BJ (cell line): ENCODE results near the gene DBN1. TPM values are rescaled to one million over a fixed set of nuclear protein-coding genes. Genes with fewer than 3 reads are reported as not detected.

Source experiments
- CTCF ChIA-PET: fragments of 350-600 bp; formaldehyde crosslinking; extraction: SDS; loops from one replicate; lab custom pipeline; 2021; ENCODE audit warnings: antibody characterized with exemption, inconsistent platforms; lab: Yijun Ruan, JAX
- POLR2A ChIA-PET: fragments of 300-600 bp; sonication (Branson Sonifier 250); formaldehyde crosslinking; extraction: SDS; loops from one replicate; lab custom pipeline; 2021; ENCODE audit warnings: antibody characterized with exemption; lab: Charles Lee
- DNase-seq: peaks from one replicate; pipeline ENCODE4 v3.0.0-alpha.2; 2011; ENCODE audit warnings: low read depth
- H3K27me3 ChIP-seq: 2 replicates; pipeline ENCODE4 v1.6.0; 2011; ENCODE audit warnings: low read length; ENCODE audit not compliant: control insufficient read depth, insufficient read depth
- H3K36me3 ChIP-seq: 2 replicates; pipeline ENCODE4 v1.5.1; 2011; ENCODE audit warnings: low read length; ENCODE audit not compliant: control insufficient read depth, insufficient read depth
- H3K4me3 ChIP-seq: 2 replicates; pipeline ENCODE4 v1.5.1; 2011; ENCODE audit warnings: low read depth, mild to moderate bottlenecking, control low read depth, low read length
- CTCF ChIP-seq: IDR thresholded peaks from 2 replicates; pipeline ENCODE4 v1.5.1; 2011; ENCODE audit warnings: low read depth, mild to moderate bottlenecking, control low read depth, inconsistent platforms, low read length, moderate library complexity; ENCODE audit not compliant: insufficient read depth
- polyA plus RNA-seq: library from polyadenylated mRNA; depleted of rRNA; stranded (reverse); fragments of >200 nt; gene quantifications from 2 replicates; pipeline ENCODE4 v1.2.3, GENCODE V29; 2011

The DBN1 gene
- polyA plus RNA-seq, 1 experiment, result 176 TPM

DNA sequence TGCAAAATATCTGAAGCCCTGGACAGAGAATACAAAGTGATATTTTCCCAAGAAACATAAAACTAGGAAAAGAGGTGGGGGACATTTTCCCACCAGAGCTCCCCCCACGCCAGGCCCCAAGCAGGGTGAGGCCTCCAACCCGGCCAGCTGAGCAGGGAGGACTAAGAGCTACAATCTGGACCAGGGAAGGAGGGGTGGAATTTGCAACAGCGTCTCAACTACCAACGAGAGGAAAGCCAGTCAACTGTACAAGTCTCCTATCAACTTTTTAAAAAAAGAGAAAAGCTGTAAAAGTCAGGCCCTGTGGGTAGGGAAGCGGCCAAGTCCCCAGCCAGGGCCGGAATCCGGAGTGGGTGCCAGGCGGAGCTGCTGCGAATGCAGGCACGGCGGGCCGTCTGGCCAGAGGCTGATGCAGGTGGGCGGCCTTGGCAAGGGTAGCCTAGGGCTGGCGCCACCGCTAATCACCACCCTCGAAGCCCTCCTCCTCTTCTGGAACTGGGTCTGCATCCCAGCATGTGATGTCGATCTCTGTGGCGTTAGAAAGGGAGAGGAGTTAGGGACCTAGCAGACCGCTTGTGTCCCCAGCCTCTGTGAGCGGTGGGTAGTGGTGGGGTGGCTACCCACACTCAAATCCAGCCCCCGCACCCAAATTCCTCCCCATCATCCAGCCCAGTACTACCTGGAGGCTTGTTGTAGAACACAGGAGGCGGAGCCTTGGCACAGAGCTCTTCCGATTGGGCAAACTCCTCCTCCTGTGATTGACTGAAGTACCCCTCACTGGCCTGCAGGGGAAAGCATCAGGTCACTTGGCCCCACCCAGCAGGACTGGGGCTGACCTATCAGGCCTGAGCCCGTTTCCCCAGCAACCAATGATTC, 16.2 kb downstream of the DBN1 start:
- H3K4me3 ChIP-seq, result no peak overlapping the region
- peak; percentile 87 for DNase-seq
- no peaks in the 10 kb centered on the region for H3K27me3 ChIP-seq
- ChIA-PET POLR2A (interaction anchor here (0.5 to 0.8 kb wide), 2 partner anchors 38 to 40 kb away, joined by 3 to 8 read pairs; no protein-coding TSS in a partner anchor), CTCF (interaction anchor here (0.5 to 18.6 kb wide), 24 partner anchors 9 to 343 kb away, joined by 3 to 352 read pairs (median 4); partner anchors contain the start of genes F12, PDLIM7 and PFN3)
- TF ChIP-seq CTCF, result peak; percentile 74
- peaks cover 33% of the 10 kb centered on the region for H3K36me3 ChIP-seq

DNA sequence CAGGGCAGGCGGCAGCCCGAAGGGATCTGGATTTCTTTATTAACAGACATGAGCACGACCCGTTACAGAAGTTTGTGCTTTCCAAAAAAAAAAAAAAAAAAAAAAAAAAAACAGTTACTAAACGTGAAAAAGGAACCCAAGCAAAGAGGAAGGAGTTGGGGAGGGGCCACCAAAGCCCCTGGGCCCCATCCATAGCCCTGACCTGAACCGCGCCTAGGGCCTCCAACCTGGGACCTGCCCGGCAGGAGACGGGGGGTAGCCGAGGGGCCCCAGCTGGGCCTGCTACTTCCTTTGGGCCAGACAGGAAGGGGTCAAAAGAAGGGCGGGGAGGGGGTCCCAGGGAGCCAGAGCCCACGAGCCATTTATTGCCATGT, 16.9 kb downstream of the DBN1 start:
- ChIA-PET CTCF (interaction anchor here (0.5 to 18.6 kb wide), 18 partner anchors 9 to 342 kb away, joined by 3 to 352 read pairs (median 4); partner anchors contain the start of genes F12, PDLIM7 and PFN3), POLR2A (no interaction called here)
- no peak for DNase-seq
- H3K27me3 ChIP-seq, result no peaks in the 10 kb centered on the region
- peaks cover 31% of the 10 kb centered on the region for H3K36me3 ChIP-seq
- no peak for TF ChIP-seq CTCF
- H3K4me3 ChIP-seq, result no peak overlapping the region

- POLR2A ChIA-PET, result no interaction called here
- CTCF ChIA-PET, result interaction anchor here (0.5 to 18.6 kb wide), 30 partner anchors 9 to 342 kb away, joined by 3 to 352 read pairs (median 6); partner anchors contain the start of genes DBN1, F12, LMAN2 and MXD3
Measured at GRCh38 chr5:177455661-177456590, 17.5 kb downstream of the DBN1 start.

DNA sequence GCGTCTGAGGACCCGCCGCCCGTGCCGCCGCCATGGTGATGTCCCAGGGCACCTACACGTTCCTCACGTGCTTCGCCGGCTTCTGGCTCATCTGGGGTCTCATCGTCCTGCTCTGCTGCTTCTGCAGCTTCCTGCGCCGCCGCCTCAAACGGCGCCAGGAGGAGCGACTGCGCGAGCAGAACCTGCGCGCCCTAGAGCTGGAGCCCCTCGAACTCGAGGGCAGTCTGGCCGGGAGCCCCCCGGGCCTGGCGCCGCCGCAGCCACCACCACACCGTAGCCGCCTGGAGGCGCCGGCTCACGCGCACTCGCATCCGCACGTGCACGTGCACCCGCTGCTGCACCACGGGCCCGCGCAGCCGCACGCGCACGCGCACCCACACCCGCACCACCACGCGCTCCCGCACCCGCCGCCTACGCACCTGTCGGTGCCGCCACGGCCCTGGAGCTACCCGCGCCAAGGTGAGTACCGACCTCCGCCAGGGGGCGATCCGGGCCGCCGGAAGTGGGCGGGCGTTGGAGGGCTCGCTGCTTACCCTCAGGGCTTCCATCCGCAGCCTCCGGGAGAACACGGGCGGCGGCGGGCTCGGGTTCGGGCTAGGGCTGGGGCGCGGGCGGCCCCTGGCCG, 18.3 kb downstream of the DBN1 start:
- POLR2A ChIA-PET, result no interaction called here

More at GRCh38 chr5:177455661-177456590, 17.5 kb downstream of the DBN1 start:
- Histone ChIP-seq H3K27me3 (no peaks in the 10 kb centered on the region), H3K36me3 (peaks cover 31% of the 10 kb centered on the region), H3K4me3 (peak overlapping the region; percentile 41)
- no peak for DNase-seq
- TF ChIP-seq CTCF, result peak; percentile 100

More for the DNA sequence above, 18.3 kb downstream of the DBN1 start:
- peak overlapping the region; percentile 41 for H3K4me3 ChIP-seq
- no peaks in the 10 kb centered on the region for H3K27me3 ChIP-seq
- H3K36me3 ChIP-seq, result peaks cover 28% of the 10 kb centered on the region
- CTCF ChIA-PET, result interaction anchor here (0.5 to 18.6 kb wide), 32 partner anchors 9 to 714 kb away, joined by 3 to 352 read pairs (median 8); partner anchors contain the start of genes DBN1, DOK3, F12 and LMAN2
- peak; percentile 58 for TF ChIP-seq CTCF
- no peak for DNase-seq
